Mesenchymal stem cell (in vitro differentiated cells and primary cell): Measurements from ENCODE around the gene GTF2F1.

ENCODE experiments used
- DNase-seq: peaks from one replicate; pipeline ENCODE4 v3.0.0-alpha.2; 2013
- H2AFZ ChIP-seq: one replicate; pipeline ENCODE4 v1.6.1; 2013; ENCODE audit warnings: low read depth, mild to moderate bottlenecking, control low read depth, inconsistent platforms, low read length, moderate library complexity
- H2AK5ac ChIP-seq: 2 replicates; pipeline ENCODE4 v1.6.1; 2013; ENCODE audit warnings: low read length, moderate library complexity, mild to moderate bottlenecking, inconsistent platforms; ENCODE audit not compliant: severe bottlenecking
- H2BK120ac ChIP-seq: one replicate; pipeline ENCODE4 v1.6.1; 2013; ENCODE audit warnings: low read depth, mild to moderate bottlenecking, inconsistent platforms, low read length, moderate library complexity
- H2BK12ac ChIP-seq, 2 experiments: one replicate each; pipeline ENCODE4 v1.6.1; 2013; ENCODE audit warnings: inconsistent platforms in 2 of 2, low read length in 2 of 2, mild to moderate bottlenecking in 2 of 2, moderate library complexity in 2 of 2, control low read depth in 1 of 2
- H2BK15ac ChIP-seq: one replicate; pipeline ENCODE4 v1.6.1; 2013; ENCODE audit warnings: mild to moderate bottlenecking, low read depth, inconsistent platforms; ENCODE audit not compliant: poor library complexity, severe bottlenecking
- H2BK5ac ChIP-seq: 2 replicates; pipeline ENCODE4 v1.6.1; 2013; ENCODE audit warnings: low read depth, mild to moderate bottlenecking, low read length, control low read depth, inconsistent platforms; ENCODE audit not compliant: poor library complexity, severe bottlenecking
- H3K14ac ChIP-seq, 2 experiments: one replicate each; pipeline ENCODE4 v1.6.1; 2013; ENCODE audit warnings: inconsistent platforms in 2 of 2, low read length in 2 of 2, control low read depth in 1 of 2, mild to moderate bottlenecking in 1 of 2, moderate library complexity in 1 of 2
- H3K18ac ChIP-seq, 2 experiments: one replicate each; pipeline ENCODE4 v1.6.1; 2013; ENCODE audit warnings: inconsistent platforms in 2 of 2, low read length in 2 of 2, control low read depth in 1 of 2, low read depth in 1 of 2, mild to moderate bottlenecking in 1 of 2
- H3K23ac ChIP-seq, 2 experiments: one replicate each; pipeline ENCODE4 v1.6.1; 2013; ENCODE audit warnings: inconsistent platforms in 2 of 2, low read length in 2 of 2, mild to moderate bottlenecking in 2 of 2, moderate library complexity in 2 of 2, control low read depth in 1 of 2
- H3K27ac ChIP-seq: 2 replicates; pipeline ENCODE4 v1.5.1; 2013; ENCODE audit warnings: mild to moderate bottlenecking, moderate library complexity, low read length, control low read depth, inconsistent platforms; ENCODE audit not compliant: poor library complexity, severe bottlenecking
- H3K27me3 ChIP-seq, 2 experiments: 2 replicates each; pipeline versions ENCODE4 v1.6.1 to v1.7.0; 2013; ENCODE audit warnings: low read length in 2 of 2, mild to moderate bottlenecking in 2 of 2, moderate library complexity in 2 of 2, control low read depth in 1 of 2, inconsistent platforms in 1 of 2; ENCODE audit not compliant: control insufficient read depth in 1 of 2, insufficient read depth in 1 of 2
- H3K36me3 ChIP-seq, 2 experiments: 2 replicates each; pipeline versions ENCODE4 v1.6.1 to v1.7.0; 2013; ENCODE audit warnings: low read length in 2 of 2, control low read depth in 1 of 2, inconsistent platforms in 1 of 2, low read depth in 1 of 2, mild to moderate bottlenecking in 1 of 2; ENCODE audit not compliant: insufficient read depth in 2 of 2, control insufficient read depth in 1 of 2
- H3K4ac ChIP-seq, 2 experiments: one replicate each; pipeline ENCODE4 v1.6.1; 2013; ENCODE audit warnings: inconsistent platforms in 2 of 2, low read length in 2 of 2, mild to moderate bottlenecking in 2 of 2, moderate library complexity in 2 of 2, control low read depth in 1 of 2, low read depth in 1 of 2
- H3K4me1 ChIP-seq: 2 replicates; pipeline ENCODE4 v1.6.1; 2013; ENCODE audit warnings: low read depth, low read length, control low read depth; ENCODE audit not compliant: control insufficient read depth, insufficient read depth
- H3K4me2 ChIP-seq: 2 replicates; pipeline ENCODE4 v1.6.1; 2013; ENCODE audit warnings: low read length, mild to moderate bottlenecking, inconsistent platforms; ENCODE audit not compliant: poor library complexity, severe bottlenecking
- H3K4me3 ChIP-seq, 2 experiments: 2 replicates each; pipeline versions ENCODE4 v1.5.1 to v1.7.0; 2013; ENCODE audit warnings: low read length in 2 of 2, mild to moderate bottlenecking in 2 of 2, control low read depth in 1 of 2, low read depth in 1 of 2; ENCODE audit not compliant: insufficient read depth in 1 of 2
- H3K79me1 ChIP-seq: replicated peaks from 2 replicates; pipeline ENCODE4 v1.6.1; 2013; ENCODE audit warnings: mild to moderate bottlenecking, control low read depth, low read length, inconsistent platforms; ENCODE audit not compliant: poor library complexity, severe bottlenecking
- H3K9ac ChIP-seq: 2 replicates; pipeline ENCODE4 v1.7.0; 2013; ENCODE audit warnings: mild to moderate bottlenecking, low read length, moderate library complexity
- H3K9me3 ChIP-seq: 2 replicates; pipeline ENCODE4 v1.7.0; 2013; ENCODE audit warnings: mild to moderate bottlenecking, low read length; ENCODE audit not compliant: control insufficient read depth
- H4K8ac ChIP-seq: one replicate; pipeline ENCODE4 v1.6.1; 2013; ENCODE audit warnings: inconsistent platforms, mild to moderate bottlenecking, low read length, moderate library complexity
- H4K91ac ChIP-seq: one replicate; pipeline ENCODE4 v1.6.1; 2013; ENCODE audit warnings: mild to moderate bottlenecking, low read length, inconsistent platforms
- WGBS: methylation state at CpG from one replicate; pipeline ENCODE4 v1.1.7; 2013; ENCODE audit warnings: mixed read lengths; 5-methylcytosine and 5-hydroxymethylcytosine counted together

GTF2F1 gene

GRCh38 chr19:6378486-6378885 is 14.5 kb downstream of the GTF2F1 start:
- Histone ChIP-seq H3K36me3 (peaks cover 49 to 72% of the 10 kb centered on the region in 2 experiments), H3K27me3 (no peaks in the 10 kb centered on the region), H3K79me1 (peaks cover 16% of the 10 kb centered on the region), H4K8ac (no peak overlapping the region), H2BK5ac (peak overlapping the region; percentile 11), H2BK120ac (no peak overlapping the region), H3K23ac (no peak overlapping the region), H2AFZ (no peak overlapping the region), H2AK5ac (peak overlapping the region; percentile 91), H3K4me2 (no peak overlapping the region), H2BK15ac (no peak overlapping the region), H3K4ac (no peak overlapping the region), H3K4me1 (peaks cover 34% of the 10 kb centered on the region), H4K91ac (no peak overlapping the region), H2BK12ac (no peak overlapping the region), H3K4me3 (no peak overlapping the region), H3K27ac (peak overlapping the region; percentile 88), H3K14ac (no peak overlapping the region), H3K9me3 (peaks cover 9% of the 10 kb centered on the region), H3K9ac (no peak overlapping the region), H3K18ac (no peak overlapping the region)
- WGBS = 91% methylated on average over 9 of the region's 9 CpGs
- no peak for DNase-seq

- Histone ChIP-seq H2BK120ac (no peak overlapping the region), H2BK12ac (no peak overlapping the region), H2AFZ (no peak overlapping the region), H3K23ac (no peak overlapping the region), H3K18ac (no peak overlapping the region), H3K14ac (no peak overlapping the region), H4K8ac (no peak overlapping the region), H2BK15ac (no peak overlapping the region), H2AK5ac (peak overlapping the region; percentile 91), H3K9me3 (peaks cover 9% of the 10 kb centered on the region), H3K27ac (peak overlapping the region; percentile 88), H3K27me3 (no peaks in the 10 kb centered on the region), H3K9ac (no peak overlapping the region), H3K79me1 (peaks cover 14% of the 10 kb centered on the region), H3K4ac (no peak overlapping the region), H4K91ac (no peak overlapping the region), H3K4me1 (peaks cover 35% of the 10 kb centered on the region), H3K4me3 (no peak overlapping the region), H3K4me2 (no peak overlapping the region), H2BK5ac (peak overlapping the region; percentile 11), H3K36me3 (peaks cover 45 to 68% of the 10 kb centered on the region in 2 experiments)
- 59% methylated on average over 6 of the region's 6 CpGs for WGBS
- peak; percentile 27 for DNase-seq
Measured at GRCh38 chr19:6378041-6378440, 14.9 kb downstream of the GTF2F1 start.

GRCh38 chr19:6376512-6377190 is 16.3 kb downstream of the GTF2F1 start:
- no peaks in the 10 kb centered on the region for H3K27me3 ChIP-seq
- no peak overlapping the region for H3K23ac ChIP-seq
- peak overlapping the region; percentile 9 for H3K9ac ChIP-seq
- H2AFZ ChIP-seq = no peak overlapping the region
- no peak overlapping the region for H2BK15ac ChIP-seq
- H3K4me1 ChIP-seq = peaks cover 37% of the 10 kb centered on the region
- H3K9me3 ChIP-seq = peaks cover 9% of the 10 kb centered on the region
- no peak overlapping the region for H3K18ac ChIP-seq
- no peak overlapping the region for H2BK120ac ChIP-seq
- no peak overlapping the region for H3K4ac ChIP-seq
- DNase-seq = no peak
- no peak overlapping the region for H4K91ac ChIP-seq
- H3K4me3 ChIP-seq = no peak overlapping the region
- no peak overlapping the region for H2BK5ac ChIP-seq
- peaks cover 12% of the 10 kb centered on the region for H3K79me1 ChIP-seq
- 85% methylated on average over 15 of the region's 19 CpGs for WGBS
- H4K8ac ChIP-seq = no peak overlapping the region
- no peak overlapping the region for H2BK12ac ChIP-seq
- no peak overlapping the region for H3K27ac ChIP-seq
- peak overlapping the region; percentile 56 for H2AK5ac ChIP-seq
- H3K14ac ChIP-seq = no peak overlapping the region
- H3K36me3 ChIP-seq = peaks cover 33 to 58% of the 10 kb centered on the region in 2 experiments
- H3K4me2 ChIP-seq = no peak overlapping the region

- H3K4ac ChIP-seq = no peak within 1 kb of the TSS
- DNase-seq = no peak
- no peak within 1 kb of the TSS for H2BK5ac ChIP-seq
- peak within 1 kb of the TSS; percentile 9 for H3K9ac ChIP-seq
- H3K18ac ChIP-seq = no peak within 1 kb of the TSS
- H2AK5ac ChIP-seq = peak within 1 kb of the TSS; percentile 56
- H2BK15ac ChIP-seq = no peak within 1 kb of the TSS
- H3K9me3 ChIP-seq = peaks cover 9% of the 10 kb centered on the region
- H2BK120ac ChIP-seq = no peak within 1 kb of the TSS
- peak within 1 kb of the TSS in 1 of 2 experiments; percentile 14 for H3K4me3 ChIP-seq
- H3K27ac ChIP-seq = no peak within 1 kb of the TSS
- 94% methylated on average over 25 of the region's 25 CpGs for WGBS
- no peak within 1 kb of the TSS for H3K23ac ChIP-seq
- no peak within 1 kb of the TSS for H4K8ac ChIP-seq
- H3K79me1 ChIP-seq = peaks cover 7% of the 10 kb centered on the region
- peak within 1 kb of the TSS in 1 of 2 experiments; percentile 17 for H2BK12ac ChIP-seq
- peaks cover 22 to 47% of the 10 kb centered on the region in 2 experiments for H3K36me3 ChIP-seq
- H2AFZ ChIP-seq = no peak within 1 kb of the TSS
- H4K91ac ChIP-seq = no peak within 1 kb of the TSS
- no peak within 1 kb of the TSS for H3K14ac ChIP-seq
- no peaks in the 10 kb centered on the region for H3K27me3 ChIP-seq
- no peak within 1 kb of the TSS for H3K4me2 ChIP-seq
- H3K4me1 ChIP-seq = peaks cover 36% of the 10 kb centered on the region
Measured at GRCh38 chr19:6375411-6376010, 17.5 kb downstream of the GTF2F1 start, which contains the start of gene PSPN. Gene PSPN (minus strand): TSS chr19:6375933. CDS start chr19:6375849, 84 bp downstream.
